PC-9 (cell line): ENCODE data around the gene ZNF566. TPM values are rescaled to one million over a fixed set of nuclear protein-coding genes. Genes with fewer than 3 reads are reported as not detected.

ENCODE experiments used
- BruUV-seq: library from RNA; stranded (reverse); fragments of 400-500 nt; replicated peaks from 2 replicates; lab custom pipeline; 2021; lab: Mats Ljungman, UMichigan
- CTCF ChIA-PET: fragments of 300-600 bp; sonication (Branson Sonifier 250); formaldehyde crosslinking; loops from one replicate; lab custom pipeline; 2022; ENCODE audit warnings: antibody characterized with exemption; lab: Charles Lee
- POLR2A ChIA-PET: fragments of 300-600 bp; sonication (Branson Sonifier 250); formaldehyde crosslinking; loops from one replicate; lab custom pipeline; 2022; ENCODE audit warnings: antibody characterized with exemption; ENCODE audit not compliant: unreplicated experiment; lab: Charles Lee
- DNase-seq, 2 experiments: peaks; one replicate each; pipeline versions ENCODE4 v3.0.0 to v3.0.0-alpha.2; 2015 to 2022; ENCODE audit warnings: mixed read lengths in 1 of 2
- H2AFZ ChIP-seq: fragments of 200-600 bp; sonication (generic); 2 replicates; pipeline ENCODE4 v1.8.1; 2017; ENCODE audit warnings: antibody characterized with exemption
- H3F3A ChIP-seq: fragments of 200-600 bp; sonication (generic); 2 replicates; pipeline ENCODE4 v1.8.1; 2017; ENCODE audit warnings: antibody characterized with exemption, mild to moderate bottlenecking, low read depth; ENCODE audit not compliant: insufficient read depth
- H3K27ac ChIP-seq: fragments of 200-600 bp; sonication (generic); 2 replicates; pipeline ENCODE4 v1.6.1; 2016; ENCODE audit warnings: mixed run types
- H3K27me3 ChIP-seq: fragments of 200-600 bp; sonication (generic); 2 replicates; pipeline ENCODE4 v1.6.1; 2016; ENCODE audit warnings: low read depth, mixed run types; ENCODE audit not compliant: insufficient read depth
- H3K36me3 ChIP-seq: fragments of 200-600 bp; sonication (generic); 2 replicates; pipeline ENCODE4 v1.6.1; 2016; ENCODE audit warnings: low read depth, mixed run types
- H3K4me1 ChIP-seq: fragments of 200-600 bp; sonication (generic); replicated peaks from 2 replicates; pipeline ENCODE4 v1.6.1; 2016; ENCODE audit warnings: mixed run types; ENCODE audit not compliant: insufficient read depth
- H3K4me2 ChIP-seq: fragments of 200-600 bp; sonication (generic); 2 replicates; pipeline ENCODE4 v1.6.1; 2017; ENCODE audit warnings: mixed run types
- H3K4me3 ChIP-seq: fragments of 200-600 bp; sonication (generic); 2 replicates; pipeline ENCODE4 v1.6.1; 2016; ENCODE audit warnings: mixed run types
- H3K79me2 ChIP-seq: fragments of 200-600 bp; sonication (generic); 2 replicates; pipeline ENCODE4 v1.6.1; 2017; ENCODE audit warnings: low read depth, mixed run types
- H3K9me2 ChIP-seq: fragments of 200-600 bp; sonication (generic); 2 replicates; pipeline ENCODE4 v1.8.1; 2017; ENCODE audit warnings: mild to moderate bottlenecking; ENCODE audit not compliant: insufficient read depth
- H3K9me3 ChIP-seq: fragments of 200-600 bp; sonication (generic); 2 replicates; pipeline ENCODE4 v1.8.1; 2016; ENCODE audit warnings: low read depth; ENCODE audit not compliant: insufficient read depth
- H4K20me1 ChIP-seq: fragments of 200-600 bp; sonication (generic); 2 replicates; pipeline ENCODE4 v1.8.1; 2017; ENCODE audit not compliant: insufficient read depth
- EZH2 ChIP-seq: fragments of 200-600 bp; sonication (generic); IDR thresholded peaks from 2 replicates; pipeline ENCODE4 v1.8.0; 2017; ENCODE audit warnings: antibody characterized with exemption, low read depth
- intact Hi-C: fragments of 100-400 bp; cut with micrococcal nuclease; formaldehyde crosslinking; loops from one replicate; pipeline ENCODE4 v1.10.0; 2022; ENCODE audit not compliant: unreplicated experiment
- total RNA-seq: library from RNA; stranded (reverse); gene quantifications from 2 replicates; pipeline ENCODE4 v1.2.3, GENCODE V29; 2021
- TF ChIP-seq, protein P1 (sequence below): fragments of 200-600 bp; sonication (generic); conservative IDR thresholded peaks from 2 replicates; pipeline ENCODE4 v1.6.1; 2017; ENCODE audit warnings: mixed run types, antibody characterized with exemption, mild to moderate bottlenecking, moderate library complexity

ZNF566 gene
- total RNA-seq, 1 experiment from 2014 or later: 7.9 TPM

DNA sequence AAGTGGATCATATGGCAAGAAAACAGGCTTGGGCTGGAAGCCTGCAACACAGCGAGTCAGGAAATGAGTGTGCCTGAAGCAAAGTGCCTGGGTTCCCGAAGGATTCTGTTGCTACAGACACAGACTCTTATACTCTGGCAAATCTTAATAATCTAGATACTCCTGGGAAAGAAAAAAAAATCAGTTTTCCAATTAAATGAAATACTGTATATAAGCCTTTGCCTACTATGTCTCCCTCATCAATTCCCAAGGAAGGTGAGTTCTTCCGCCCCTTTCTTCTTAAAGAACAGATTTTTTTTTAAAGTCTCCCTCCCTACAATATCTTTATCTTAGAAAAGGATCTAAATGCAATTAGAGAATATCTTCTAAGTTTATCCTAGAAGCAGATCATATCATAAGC is 81.3 kb downstream of the ZNF566 start:
- H3K4me3 ChIP-seq: no peak overlapping the region
- H3F3A ChIP-seq: no peaks in the 10 kb centered on the region
- ChIA-PET POLR2A (no interaction called here), CTCF (no interaction called here)
- no TSS peak for BruUV-seq
- H4K20me1 ChIP-seq: no peaks in the 10 kb centered on the region
- H3K4me1 ChIP-seq: no peaks in the 10 kb centered on the region
- H2AFZ ChIP-seq: no peak overlapping the region
- no peak for DNase-seq
- H3K27me3 ChIP-seq: no peaks in the 10 kb centered on the region
- H3K79me2 ChIP-seq: no peaks in the 10 kb centered on the region
- no peak overlapping the region for H3K4me2 ChIP-seq
- H3K9me3 ChIP-seq: 0 out of 2 replicates have a peak, but pooled peaks cover 6% of the 10 kb centered on the region
- no peak overlapping the region for H3K27ac ChIP-seq
- no peak for TF ChIP-seq EZH2
- TF ChIP-seq, protein P1, sequence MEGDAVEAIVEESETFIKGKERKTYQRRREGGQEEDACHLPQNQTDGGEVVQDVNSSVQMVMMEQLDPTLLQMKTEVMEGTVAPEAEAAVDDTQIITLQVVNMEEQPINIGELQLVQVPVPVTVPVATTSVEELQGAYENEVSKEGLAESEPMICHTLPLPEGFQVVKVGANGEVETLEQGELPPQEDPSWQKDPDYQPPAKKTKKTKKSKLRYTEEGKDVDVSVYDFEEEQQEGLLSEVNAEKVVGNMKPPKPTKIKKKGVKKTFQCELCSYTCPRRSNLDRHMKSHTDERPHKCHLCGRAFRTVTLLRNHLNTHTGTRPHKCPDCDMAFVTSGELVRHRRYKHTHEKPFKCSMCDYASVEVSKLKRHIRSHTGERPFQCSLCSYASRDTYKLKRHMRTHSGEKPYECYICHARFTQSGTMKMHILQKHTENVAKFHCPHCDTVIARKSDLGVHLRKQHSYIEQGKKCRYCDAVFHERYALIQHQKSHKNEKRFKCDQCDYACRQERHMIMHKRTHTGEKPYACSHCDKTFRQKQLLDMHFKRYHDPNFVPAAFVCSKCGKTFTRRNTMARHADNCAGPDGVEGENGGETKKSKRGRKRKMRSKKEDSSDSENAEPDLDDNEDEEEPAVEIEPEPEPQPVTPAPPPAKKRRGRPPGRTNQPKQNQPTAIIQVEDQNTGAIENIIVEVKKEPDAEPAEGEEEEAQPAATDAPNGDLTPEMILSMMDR: no peak
- intact Hi-C loops: no loop called here
- no peaks in the 10 kb centered on the region for H3K9me2 ChIP-seq
- H3K36me3 ChIP-seq: no peaks in the 10 kb centered on the region

DNA sequence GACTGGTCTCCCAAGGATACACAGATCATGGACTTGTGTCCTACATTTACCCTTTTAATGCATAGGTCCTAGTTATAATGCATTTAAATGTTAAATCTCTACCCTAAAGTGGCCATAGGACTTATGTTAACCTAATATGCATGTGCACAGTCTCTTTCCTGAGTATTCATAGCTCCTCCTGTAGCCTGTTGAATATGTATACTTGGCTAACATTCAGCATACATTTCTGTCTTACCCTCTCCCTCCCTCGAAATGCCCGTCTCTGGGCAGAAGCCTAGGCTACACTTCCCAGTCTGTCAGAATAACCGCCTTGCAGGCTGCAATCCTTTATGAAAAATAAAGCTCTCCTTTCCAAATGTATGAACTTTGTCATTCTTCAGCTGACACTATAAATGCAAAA is 84.9 kb downstream of the ZNF566 start:
- no peak for DNase-seq
- POLR2A ChIA-PET: no interaction called here
- intact Hi-C loops: no loop called here

DNA sequence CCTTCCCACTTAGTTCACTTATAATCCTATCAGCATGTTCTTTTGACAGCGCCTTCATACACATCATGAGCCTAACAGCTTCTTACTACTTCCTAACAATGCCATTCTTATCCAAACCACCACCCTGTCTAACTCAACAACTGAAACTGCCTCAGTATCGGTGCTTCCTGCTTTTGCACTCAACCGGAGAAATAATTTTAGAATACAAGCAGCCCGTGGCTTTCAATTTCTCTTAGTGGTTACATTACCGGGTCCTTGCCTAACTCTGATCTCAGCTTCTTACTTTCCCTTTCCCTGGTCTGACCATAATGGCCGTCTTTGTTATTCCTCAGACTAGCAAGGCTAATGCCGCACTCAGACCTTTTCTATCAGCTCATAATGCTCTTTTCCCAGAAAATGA is 87.9 kb downstream of the ZNF566 start:
- H3K4me2 ChIP-seq: no peak overlapping the region
- no peaks in the 10 kb centered on the region for H3F3A ChIP-seq
- TF ChIP-seq, protein P1: no peak
- TF ChIP-seq EZH2: no peak
- no peak overlapping the region for H3K27ac ChIP-seq
- H3K27me3 ChIP-seq: 0 out of 2 replicates have a peak, but pooled peaks cover 2% of the 10 kb centered on the region
- H3K79me2 ChIP-seq: no peaks in the 10 kb centered on the region
- DNase-seq: no peak
- no peaks in the 10 kb centered on the region for H3K4me1 ChIP-seq
- H2AFZ ChIP-seq: no peak overlapping the region
- CTCF ChIA-PET: no interaction called here
- no TSS peak for BruUV-seq
- POLR2A ChIA-PET: no interaction called here
- intact Hi-C loops: no loop called here
- peaks cover 20% of the 10 kb centered on the region; the same call in 1 of the 2 replicates for H3K9me3 ChIP-seq
- no peak overlapping the region; the same call in 1 of the 2 replicates for H3K4me3 ChIP-seq
- no peaks in the 10 kb centered on the region for H3K9me2 ChIP-seq
- no peaks in the 10 kb centered on the region for H4K20me1 ChIP-seq
- H3K36me3 ChIP-seq: no peaks in the 10 kb centered on the region

More for the DNA sequence above, 84.9 kb downstream of the ZNF566 start:
- Histone ChIP-seq H3K4me1 (no peaks in the 10 kb centered on the region), H4K20me1 (no peaks in the 10 kb centered on the region), H3K9me2 (no peaks in the 10 kb centered on the region), H3K36me3 (no peaks in the 10 kb centered on the region), H3K4me3 (no peak overlapping the region), H3K27ac (no peak overlapping the region), H3K27me3 (0 out of 2 replicates have a peak, but pooled peaks cover 2% of the 10 kb centered on the region), H3F3A (no peaks in the 10 kb centered on the region), H3K4me2 (no peak overlapping the region), H3K79me2 (no peaks in the 10 kb centered on the region), H2AFZ (no peak overlapping the region), H3K9me3 (0 out of 2 replicates have a peak, but pooled peaks cover 6% of the 10 kb centered on the region)
- BruUV-seq: no TSS peak
- CTCF ChIA-PET: no interaction called here
- TF ChIP-seq EZH2: no peak
- TF ChIP-seq, protein P1: no peak
